ENCODE data around the gene URGCP. TPM values are rescaled to one million over a fixed set of nuclear protein-coding genes. Genes with fewer than 3 reads are reported as not detected.

Gene URGCP
- total and polyA plus RNA-seq, 8 donors: 12.1 to 27.5 (median 17.6) TPM

DNA sequence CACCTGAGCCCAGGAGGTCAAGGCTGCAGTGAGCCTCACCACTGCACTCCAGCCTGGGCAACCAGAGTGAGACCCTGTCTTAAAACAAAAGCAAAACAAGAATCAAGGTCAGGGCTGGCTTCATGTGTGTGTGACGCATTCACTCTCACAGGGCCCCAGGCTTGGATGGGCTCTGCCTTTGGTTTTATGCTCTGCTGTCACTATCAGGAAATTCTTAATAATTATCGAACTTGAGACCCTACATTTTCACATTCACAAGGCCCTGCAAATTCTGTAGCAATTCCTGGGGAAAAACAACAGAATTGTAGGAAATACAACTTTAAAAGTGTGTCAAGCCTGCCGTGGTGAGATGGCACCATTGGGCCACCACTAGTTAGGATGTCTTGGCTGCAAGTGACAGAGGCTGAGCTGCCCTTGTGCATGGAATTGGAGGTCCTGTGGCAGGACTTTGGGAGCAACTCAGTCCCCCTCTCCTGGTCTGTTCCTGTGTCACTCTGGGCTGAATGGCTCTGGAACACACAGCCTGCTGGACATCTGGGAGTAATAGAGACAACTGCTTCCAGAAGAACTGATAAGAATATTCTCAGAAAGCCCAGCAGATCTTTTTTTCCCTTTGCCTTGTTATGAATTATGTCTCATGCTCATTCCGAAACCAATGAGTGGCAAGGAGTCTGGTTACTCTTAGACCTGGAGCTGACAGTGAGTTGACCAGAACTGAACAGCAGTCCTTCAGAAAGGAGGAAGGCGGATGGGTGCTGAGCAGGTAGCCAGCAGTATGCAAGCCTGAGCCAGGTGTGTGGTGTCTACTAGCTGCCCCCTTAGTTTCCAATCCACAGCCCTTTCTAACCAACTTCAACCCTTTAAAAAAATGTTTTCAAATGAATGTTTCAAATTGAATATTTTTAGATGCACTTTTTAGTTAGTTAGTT is 23.4 kb upstream of the URGCP start:
- H3K4me3 ChIP-seq: no peak overlapping the region
- no peaks in the 10 kb centered on the region for H3K27me3 ChIP-seq
- H3K4me1 ChIP-seq: peaks cover 4 to 15% (median 4%) of the 10 kb centered on the region in 3 donors
- intact Hi-C loops (cut with DNase I): no loop called here
- no peaks in the 10 kb centered on the region for H3K36me3 ChIP-seq
- 96 to 99% methylated on average over 5 of the region's 5 CpGs for WGBS, 2 donors
- no peak overlapping the region for H3K27ac ChIP-seq
- no peak for ATAC-seq
- no peaks in the 10 kb centered on the region for H3K9me3 ChIP-seq
- no peak for TF ChIP-seq CTCF (IDR thresholded peaks at IDR 0.05)
- FAIRE-seq: no peak
- no peak for DNase-seq

- Histone ChIP-seq H3K9me3 (no peaks in the 10 kb centered on the region), H3K4me3 (no peak overlapping the region), H3K36me3 (no peaks in the 10 kb centered on the region), H3K4me1 (peaks cover 4 to 15% (median 7%) of the 10 kb centered on the region in 3 donors), H3K27ac (no peak overlapping the region), H3K27me3 (no peaks in the 10 kb centered on the region)
- no peak for FAIRE-seq
- ATAC-seq: no peak
- WGBS, 2 donors: 96% methylated on average over 4 of the region's 4 CpGs
- DNase-seq: no peak
- intact Hi-C loops (cut with DNase I): no loop called here
- no peak for TF ChIP-seq CTCF (IDR thresholded peaks at IDR 0.05)
Measured at GRCh38 chr7:43927810-43928209, 21.4 kb upstream of the URGCP start.

DNA sequence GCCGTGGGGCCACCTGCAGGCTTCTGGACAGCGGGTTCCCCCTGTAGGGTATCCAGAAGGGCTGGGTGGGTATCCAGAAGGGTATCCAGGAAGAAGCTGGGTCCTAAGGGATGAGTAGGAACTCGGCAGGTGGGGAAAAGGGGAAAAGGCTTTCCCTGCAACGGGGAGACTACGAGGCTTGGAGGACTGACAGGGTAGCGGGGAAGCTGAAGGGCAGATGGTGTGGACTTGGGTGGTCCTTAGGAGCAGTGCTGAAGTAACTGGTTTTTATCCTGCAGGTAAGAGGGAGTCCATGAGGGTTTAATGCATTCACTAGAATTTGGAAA is 20.4 kb upstream of the URGCP start:
- Histone ChIP-seq H3K36me3 (no peaks in the 10 kb centered on the region), H3K4me1 (peaks cover 4 to 16% (median 10%) of the 10 kb centered on the region in 3 donors), H3K9me3 (no peaks in the 10 kb centered on the region), H3K27ac (peak overlapping the region; percentile 95 to 98 (median 95)), H3K4me3 (peak overlapping the region; percentile 56 to 77 (median 64)), H3K27me3 (no peaks in the 10 kb centered on the region)
- FAIRE-seq (no peak), ATAC-seq (peak in 3 of 4 donors; percentile 21 to 34 (median 31)), DNase-seq (no peak)
- WGBS, 2 donors: 1% methylated on average over 6 of the region's 6 CpGs
- intact Hi-C loops (cut with DNase I): no loop called here
- TF ChIP-seq CTCF (IDR thresholded peaks at IDR 0.05): no peak

DNA sequence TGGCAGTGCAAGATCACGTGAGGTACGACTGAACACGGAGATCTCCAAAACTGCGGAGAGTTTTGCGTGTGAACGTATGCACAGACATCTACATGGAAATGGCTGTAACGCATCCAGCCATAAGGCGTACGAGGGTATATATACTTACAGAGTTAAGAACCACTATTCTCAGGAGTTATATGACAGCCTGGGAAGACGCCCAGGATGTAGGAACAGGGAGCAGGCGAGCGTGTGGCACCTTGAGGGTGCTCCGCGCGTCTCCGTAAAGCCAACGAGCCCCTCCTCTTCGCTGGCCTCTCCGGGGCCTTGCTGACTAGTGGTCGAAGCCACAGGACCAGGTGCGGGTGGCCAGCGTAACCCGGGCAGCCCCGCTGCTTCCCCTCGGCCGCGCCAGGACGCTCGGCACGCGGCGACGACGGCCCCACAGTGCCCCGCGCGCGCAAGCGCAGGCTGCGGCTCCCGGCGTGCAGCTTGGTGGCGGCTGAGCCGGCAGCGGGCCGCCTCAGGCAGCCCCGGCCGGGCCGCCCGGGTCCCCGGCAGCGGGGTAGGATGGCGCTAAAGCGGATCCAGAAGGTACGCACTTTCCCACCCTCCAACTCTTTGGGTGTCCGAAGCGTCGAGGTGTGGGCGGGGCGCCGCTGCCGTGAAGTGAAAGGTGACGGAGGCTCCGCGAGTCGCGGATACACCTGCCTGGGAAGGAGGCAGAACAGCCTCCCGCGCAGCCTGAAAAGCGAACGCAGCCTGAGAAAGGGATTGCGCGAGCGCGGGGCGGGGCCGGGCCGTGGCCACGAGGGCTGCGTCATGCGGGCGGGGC is 19.8 kb upstream of the URGCP start, which contains the start of gene UBE2D4:
Gene UBE2D4 (plus strand): TSS at position 453 of the 814 bp plus-strand sequence. CDS start 97 bp downstream, at position 550.
- 0% methylated on average over 82 of the region's 82 CpGs for WGBS, 2 donors
- H3K27me3 ChIP-seq: no peaks in the 10 kb centered on the region
- peak within 1 kb of the TSS; percentile 56 to 77 (median 64) for H3K4me3 ChIP-seq
- TF ChIP-seq CTCF (IDR thresholded peaks at IDR 0.05): no peak
- no peak for FAIRE-seq
- peaks cover 4 to 22% (median 15%) of the 10 kb centered on the region in 3 donors for H3K4me1 ChIP-seq
- H3K27ac ChIP-seq: peak within 1 kb of the TSS; percentile 95 to 98 (median 95)
- intact Hi-C loops (cut with DNase I): no loop called here
- no peaks in the 10 kb centered on the region for H3K36me3 ChIP-seq
- no peaks in the 10 kb centered on the region for H3K9me3 ChIP-seq
- peak; percentile 88 to 95 (median 91) for DNase-seq
- peak; percentile 92 to 97 (median 94) for ATAC-seq
